K562 (cell line): Measurements from ENCODE around the gene THSD8. TPM values are rescaled to one million over a fixed set of nuclear protein-coding genes. Genes with fewer than 3 reads are reported as not detected.

Source experiments
- CSDE1 ChIP-seq, 2 experiments: fragments of 450-650 bp; IDR thresholded peaks; 2 replicates each; pipeline ENCODE4 v1.6.1; 2016; ENCODE audit warnings: mild to moderate bottlenecking in 1 of 2
- E4F1 ChIP-seq: fragments of 250-450 bp; sonication (Bioruptor Pico); IDR thresholded peaks from 2 replicates; pipeline ENCODE4 v1.5.0; 2021; ENCODE audit warnings: mild to moderate bottlenecking, borderline replicate concordance
- HLTF ChIP-seq: fragments of 450-650 bp; IDR thresholded peaks from 2 replicates; pipeline ENCODE4 v1.6.1; 2016
- KLF10 ChIP-seq: fragments of 250-450 bp; sonication (Bioruptor Pico); IDR thresholded peaks from 2 replicates; pipeline ENCODE4 v1.6.1; 2021; ENCODE audit warnings: matching md5 sums
- L3MBTL2 ChIP-seq: fragments of 450-650 bp; IDR thresholded peaks from 2 replicates; pipeline ENCODE4 v1.6.1; 2016; ENCODE audit warnings: mild to moderate bottlenecking, moderate library complexity
- NBN ChIP-seq: fragments of 450-650 bp; IDR thresholded peaks from 2 replicates; pipeline ENCODE4 v1.6.1; 2016; ENCODE audit warnings: low read depth, mild to moderate bottlenecking
- NR4A1 ChIP-seq, 2 experiments: fragments of 250-450 bp in 1 of 2; fragments of 450-650 bp in 1 of 2; sonication (Bioruptor Pico) in 1 of 2; IDR thresholded peaks; 2 replicates each; pipeline versions ENCODE4 v1.4.0 to v1.6.1; 2016 to 2020; ENCODE audit warnings: mild to moderate bottlenecking in 2 of 2, missing compliant biosample characterization in 1 of 2, missing genetic modification characterization in 1 of 2, moderate library complexity in 1 of 2
- PHB ChIP-seq: fragments of 250-450 bp; sonication (Bioruptor Pico); IDR thresholded peaks from 2 replicates; pipeline ENCODE4 v1.5.0; 2021
- RNF219 ChIP-seq: fragments of 250-450 bp; sonication (Bioruptor Pico); IDR thresholded peaks from 2 replicates; pipeline ENCODE4 v1.5.0; 2022; ENCODE audit warnings: mild to moderate bottlenecking
- SETDB1 ChIP-seq: IDR thresholded peaks from one replicate; pipeline ENCODE4 v1.6.1; 2012; ENCODE audit warnings: low read length, control low read depth, inconsistent platforms
- U2AF1 ChIP-seq: fragments of 200-400 bp; formaldehyde crosslinking; optimal IDR thresholded peaks from 2 replicates; pipeline ENCODE3; 2017; ENCODE audit warnings: mild to moderate bottlenecking, low read depth, low read length, moderate library complexity
- ZC3H11A ChIP-seq: IDR thresholded peaks from 2 replicates; pipeline ENCODE4 v1.6.1; 2012; ENCODE audit warnings: low read depth, low read length, improper control_type of control experiment
- ZNF224 ChIP-seq: sonication (generic); formaldehyde crosslinking; IDR thresholded peaks from 2 replicates; pipeline ENCODE4 v1.8.0; 2022; ENCODE audit warnings: mild to moderate bottlenecking, missing genetic modification reagents
- ZNF324 ChIP-seq: fragments of 250-450 bp; sonication (Bioruptor Pico); IDR thresholded peaks from 2 replicates; pipeline ENCODE4 v1.4.0; 2020; ENCODE audit warnings: mild to moderate bottlenecking
- polyA plus RNA-seq, 8 experiments: library from polyadenylated mRNA; depleted of rRNA in 4 of 8; stranded (reverse) in 5 of 8; unstranded in 3 of 8; fragments of >200 nt; fragmentation: Nextera tagmentation in 2 of 8; fragmentation: Illumina TruSeq in 1 of 8; extraction: Ambion mirVana in 2 of 8; extraction: Trizol in 1 of 8; gene quantifications; 2 replicates each; pipeline versions ENCODE4 v1.2.1 to v1.2.3, GENCODE V29; 2011 to 2014; ENCODE audit warnings: inconsistent platforms in 1 of 8, missing spikeins in 1 of 8
- total RNA-seq, 7 experiments: library from RNA; depleted of rRNA in 6 of 7; stranded (reverse); fragments of >200 nt in 6 of 7; fragmentation: Illumina TruSeq in 2 of 7; extraction: Trizol in 2 of 7; gene quantifications; 2 replicates each; pipeline versions ENCODE4 v1.2.1 to v1.2.3, GENCODE V29; 2011 to 2021; ENCODE audit warnings: low replicate concordance in 1 of 7
- TF ChIP-seq, protein P1 (sequence below), 2 experiments: fragments of 450-650 bp; IDR thresholded peaks; 2 replicates each; pipeline ENCODE4 v1.6.1; 2018; ENCODE audit warnings: mild to moderate bottlenecking in 2 of 2, low read depth in 1 of 2; ENCODE audit not compliant: partially characterized antibody in 2 of 2

The THSD8 gene
- total and polyA plus RNA-seq, 9 of the 15 experiments (the other 6 are each of a cell fraction or from before 2014, with no cell fraction given) = 8.4 to 42.4 (median 19.9) TPM; not detected in 2

- no peak for TF ChIP-seq E4F1 (CRISPR knock-in tag)
- TF ChIP-seq PHB (CRISPR knock-in tag) = no peak
- peak; percentile 30; the same call in 1 of the 2 replicates for TF ChIP-seq L3MBTL2
- TF ChIP-seq ZNF324 (CRISPR knock-in tag) = no peak
- no peak for TF ChIP-seq KLF10 (CRISPR knock-in tag)
- no peak for TF ChIP-seq RNF219 (CRISPR knock-in tag)
- no peak for TF ChIP-seq U2AF1
- TF ChIP-seq SETDB1 = no peak
- TF ChIP-seq CSDE1 (IDR thresholded peaks at IDR 0.05) = no peak
- TF ChIP-seq NBN = no peak; the same call in 1 of the 2 replicates
- TF ChIP-seq ZC3H11A = no peak
- TF ChIP-seq, protein P1, sequence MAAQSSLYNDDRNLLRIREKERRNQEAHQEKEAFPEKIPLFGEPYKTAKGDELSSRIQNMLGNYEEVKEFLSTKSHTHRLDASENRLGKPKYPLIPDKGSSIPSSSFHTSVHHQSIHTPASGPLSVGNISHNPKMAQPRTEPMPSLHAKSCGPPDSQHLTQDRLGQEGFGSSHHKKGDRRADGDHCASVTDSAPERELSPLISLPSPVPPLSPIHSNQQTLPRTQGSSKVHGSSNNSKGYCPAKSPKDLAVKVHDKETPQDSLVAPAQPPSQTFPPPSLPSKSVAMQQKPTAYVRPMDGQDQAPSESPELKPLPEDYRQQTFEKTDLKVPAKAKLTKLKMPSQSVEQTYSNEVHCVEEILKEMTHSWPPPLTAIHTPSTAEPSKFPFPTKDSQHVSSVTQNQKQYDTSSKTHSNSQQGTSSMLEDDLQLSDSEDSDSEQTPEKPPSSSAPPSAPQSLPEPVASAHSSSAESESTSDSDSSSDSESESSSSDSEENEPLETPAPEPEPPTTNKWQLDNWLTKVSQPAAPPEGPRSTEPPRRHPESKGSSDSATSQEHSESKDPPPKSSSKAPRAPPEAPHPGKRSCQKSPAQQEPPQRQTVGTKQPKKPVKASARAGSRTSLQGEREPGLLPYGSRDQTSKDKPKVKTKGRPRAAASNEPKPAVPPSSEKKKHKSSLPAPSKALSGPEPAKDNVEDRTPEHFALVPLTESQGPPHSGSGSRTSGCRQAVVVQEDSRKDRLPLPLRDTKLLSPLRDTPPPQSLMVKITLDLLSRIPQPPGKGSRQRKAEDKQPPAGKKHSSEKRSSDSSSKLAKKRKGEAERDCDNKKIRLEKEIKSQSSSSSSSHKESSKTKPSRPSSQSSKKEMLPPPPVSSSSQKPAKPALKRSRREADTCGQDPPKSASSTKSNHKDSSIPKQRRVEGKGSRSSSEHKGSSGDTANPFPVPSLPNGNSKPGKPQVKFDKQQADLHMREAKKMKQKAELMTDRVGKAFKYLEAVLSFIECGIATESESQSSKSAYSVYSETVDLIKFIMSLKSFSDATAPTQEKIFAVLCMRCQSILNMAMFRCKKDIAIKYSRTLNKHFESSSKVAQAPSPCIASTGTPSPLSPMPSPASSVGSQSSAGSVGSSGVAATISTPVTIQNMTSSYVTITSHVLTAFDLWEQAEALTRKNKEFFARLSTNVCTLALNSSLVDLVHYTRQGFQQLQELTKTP (IDR thresholded peaks at IDR 0.05; ENCODE audit: low read depth in 1 of 2, partially characterized antibody in 2 of 2) = no peak
- no peak for TF ChIP-seq NR4A1 (CRISPR knock-in tag; IDR thresholded peaks at IDR 0.05)
- TF ChIP-seq NR4A1 (tag; IDR thresholded peaks at IDR 0.05) = no peak
- no peak for TF ChIP-seq HLTF
- TF ChIP-seq ZNF224 (CRISPR knock-in tag) = no peak
These were observed 22.5 kb upstream of the THSD8 start (continued) for GRCh38 chr19:12779162-12779993.
